ENCODE measurements around the gene SEPHS2.

SEPHS2 gene

DNA sequence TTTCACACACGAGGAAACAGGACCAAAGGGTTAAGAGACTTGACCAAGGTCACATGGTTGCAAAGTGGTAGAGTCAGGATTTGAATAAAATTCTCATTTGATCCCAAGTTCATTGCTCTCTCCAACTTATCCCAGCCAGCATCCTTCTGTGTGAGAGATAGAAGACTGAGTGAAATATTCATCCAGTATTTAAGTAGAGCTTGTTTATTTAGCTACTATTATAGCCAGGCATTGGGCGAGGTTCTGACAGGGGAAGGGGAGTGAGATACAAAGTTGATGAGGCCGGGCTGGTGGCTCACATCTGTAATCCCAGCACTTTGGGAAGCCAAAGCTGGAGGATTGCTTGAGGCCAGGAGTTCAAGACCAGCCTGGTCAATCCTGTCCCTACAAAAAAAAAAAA is 31.3 kb upstream of the SEPHS2 start:
- H3K27ac ChIP-seq = no peak overlapping the region
- TF ChIP-seq, protein P1, sequence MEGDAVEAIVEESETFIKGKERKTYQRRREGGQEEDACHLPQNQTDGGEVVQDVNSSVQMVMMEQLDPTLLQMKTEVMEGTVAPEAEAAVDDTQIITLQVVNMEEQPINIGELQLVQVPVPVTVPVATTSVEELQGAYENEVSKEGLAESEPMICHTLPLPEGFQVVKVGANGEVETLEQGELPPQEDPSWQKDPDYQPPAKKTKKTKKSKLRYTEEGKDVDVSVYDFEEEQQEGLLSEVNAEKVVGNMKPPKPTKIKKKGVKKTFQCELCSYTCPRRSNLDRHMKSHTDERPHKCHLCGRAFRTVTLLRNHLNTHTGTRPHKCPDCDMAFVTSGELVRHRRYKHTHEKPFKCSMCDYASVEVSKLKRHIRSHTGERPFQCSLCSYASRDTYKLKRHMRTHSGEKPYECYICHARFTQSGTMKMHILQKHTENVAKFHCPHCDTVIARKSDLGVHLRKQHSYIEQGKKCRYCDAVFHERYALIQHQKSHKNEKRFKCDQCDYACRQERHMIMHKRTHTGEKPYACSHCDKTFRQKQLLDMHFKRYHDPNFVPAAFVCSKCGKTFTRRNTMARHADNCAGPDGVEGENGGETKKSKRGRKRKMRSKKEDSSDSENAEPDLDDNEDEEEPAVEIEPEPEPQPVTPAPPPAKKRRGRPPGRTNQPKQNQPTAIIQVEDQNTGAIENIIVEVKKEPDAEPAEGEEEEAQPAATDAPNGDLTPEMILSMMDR (IDR thresholded peaks at IDR 0.05) = no peak
- no peak for TF ChIP-seq ZFX (IDR thresholded peaks at IDR 0.05; ENCODE audit: borderline replicate concordance)

DNA sequence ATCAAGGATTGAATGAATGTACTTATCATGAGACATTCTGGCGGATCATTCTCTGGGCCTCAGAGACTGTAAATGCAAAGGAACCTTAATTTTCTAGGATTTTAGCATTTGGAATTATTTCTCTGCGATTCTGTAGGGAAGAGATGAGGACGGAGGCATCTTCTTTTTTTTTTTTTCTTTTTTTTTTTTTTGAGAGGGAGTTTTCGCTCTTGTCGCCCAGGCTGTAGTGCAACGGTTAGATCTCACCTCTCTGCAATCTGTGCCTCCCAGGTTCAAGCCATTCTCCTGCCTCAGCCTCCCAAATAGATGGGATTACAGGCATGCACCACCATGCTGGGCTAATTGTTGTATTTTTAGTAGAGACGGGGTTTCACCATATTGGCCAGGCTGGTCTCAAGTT is 29.0 kb upstream of the SEPHS2 start:
- no peak overlapping the region for H3K27ac ChIP-seq
- TF ChIP-seq, protein P1 (IDR thresholded peaks at IDR 0.05) = no peak
- no peak for TF ChIP-seq ZFX (IDR thresholded peaks at IDR 0.05; ENCODE audit: borderline replicate concordance)

DNA sequence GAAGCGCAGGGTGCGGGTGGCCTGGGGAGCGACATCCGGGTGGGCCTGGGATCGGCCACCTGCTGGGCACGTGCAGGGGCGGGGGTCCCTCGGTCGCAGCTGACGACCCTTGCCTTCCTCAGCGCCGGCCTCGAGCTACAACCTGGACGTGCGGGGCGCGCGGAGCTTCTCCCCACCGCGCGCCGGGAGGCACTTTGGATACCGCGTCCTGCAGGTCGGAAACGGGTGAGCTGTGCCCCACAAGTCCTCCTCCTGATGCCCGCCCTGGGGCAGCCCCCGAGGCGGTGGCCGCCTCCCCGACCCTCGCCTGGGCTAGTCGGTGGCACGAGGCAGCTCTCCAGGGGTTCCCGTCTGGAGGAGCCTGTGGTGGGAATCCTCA is 28.4 kb upstream of the SEPHS2 start:
- TF ChIP-seq, protein P1 (IDR thresholded peaks at IDR 0.05) = no peak
- TF ChIP-seq ZFX (IDR thresholded peaks at IDR 0.05; ENCODE audit: borderline replicate concordance) = no peak
- no peak overlapping the region for H3K27ac ChIP-seq

DNA sequence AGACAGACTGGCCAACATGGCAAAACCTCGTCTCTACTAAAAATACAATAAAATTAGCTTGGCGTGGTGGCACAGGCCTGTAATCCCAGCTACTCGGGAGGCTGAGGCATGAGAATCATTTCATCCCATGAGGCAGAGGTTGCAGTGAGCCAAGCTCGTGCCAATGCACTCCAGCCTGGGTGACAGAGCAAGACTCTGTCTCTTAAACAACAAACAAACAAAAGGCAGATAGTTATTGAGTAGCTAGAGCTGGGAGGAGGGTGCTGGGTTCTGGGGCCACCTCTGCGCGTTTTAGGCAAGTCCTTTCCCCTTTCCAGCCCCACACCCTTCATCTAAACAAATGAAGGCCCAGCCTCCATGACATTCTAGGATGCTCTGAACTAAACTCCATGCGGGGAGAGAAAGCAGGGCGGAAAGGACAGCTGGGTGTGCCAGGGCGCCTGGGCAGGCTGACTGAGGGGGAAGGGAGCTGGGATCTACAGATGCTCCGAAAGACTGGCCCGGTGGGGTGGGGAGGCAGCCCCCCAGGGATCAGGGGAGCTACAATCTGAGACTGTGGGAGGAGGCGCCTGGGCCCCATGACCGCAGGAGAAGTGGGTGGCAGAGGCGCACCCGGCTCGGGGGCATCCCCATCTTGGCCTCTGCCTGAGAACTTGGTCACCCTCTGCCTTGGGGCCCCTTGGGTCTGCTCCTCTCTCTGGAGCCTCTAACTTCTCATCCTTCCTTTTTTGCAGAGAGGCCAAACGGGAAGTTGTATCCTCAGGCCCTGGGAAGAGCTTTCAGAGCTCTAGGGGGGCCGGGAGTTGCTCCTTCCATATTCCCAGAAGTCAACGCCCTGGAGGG is 27.8 kb upstream of the SEPHS2 start:
- no peak overlapping the region for H3K27ac ChIP-seq
- no peak for TF ChIP-seq ZFX (IDR thresholded peaks at IDR 0.05; ENCODE audit: borderline replicate concordance)
- TF ChIP-seq, protein P1 (IDR thresholded peaks at IDR 0.05) = no peak

DNA sequence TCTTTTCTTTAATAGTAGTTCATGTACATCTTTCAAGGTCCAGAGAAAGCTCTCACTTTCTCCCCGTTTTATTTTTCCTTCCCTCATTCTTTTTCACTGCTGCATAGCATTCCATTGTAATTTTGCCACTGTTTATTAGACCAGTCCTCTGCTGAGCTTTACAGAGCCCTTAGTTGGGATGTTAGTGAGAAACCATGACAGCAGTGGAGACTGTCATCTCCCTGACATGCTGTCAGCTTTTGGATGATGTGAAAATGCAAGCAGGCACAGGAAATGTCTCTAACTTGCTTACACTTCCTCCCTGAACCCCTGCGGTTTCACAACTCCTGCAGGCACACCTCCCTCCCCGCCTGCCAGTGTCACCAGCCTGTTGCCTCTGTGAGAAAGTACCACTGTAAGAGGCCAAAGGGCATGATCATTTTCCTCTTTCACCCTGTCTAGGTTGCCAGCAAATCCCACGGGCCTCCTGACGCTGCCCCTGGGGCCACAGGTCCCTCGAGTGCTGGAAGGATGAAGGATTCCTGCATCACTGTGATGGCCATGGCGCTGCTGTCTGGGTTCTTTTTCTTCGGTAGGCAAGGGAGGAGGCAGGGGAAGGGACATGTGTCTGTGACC is 26.8 kb upstream of the SEPHS2 start, which contains the start of gene ITGAL:
ITGAL (plus strand) TSS at position 415 of the 615 bp plus-strand sequence; CDS start at position 511, 96 bp downstream.
- no peak within 1 kb of the TSS for H3K27ac ChIP-seq
- TF ChIP-seq ZFX (IDR thresholded peaks at IDR 0.05; ENCODE audit: borderline replicate concordance) = no peak
- TF ChIP-seq, protein P1 (IDR thresholded peaks at IDR 0.05) = no peak

DNA sequence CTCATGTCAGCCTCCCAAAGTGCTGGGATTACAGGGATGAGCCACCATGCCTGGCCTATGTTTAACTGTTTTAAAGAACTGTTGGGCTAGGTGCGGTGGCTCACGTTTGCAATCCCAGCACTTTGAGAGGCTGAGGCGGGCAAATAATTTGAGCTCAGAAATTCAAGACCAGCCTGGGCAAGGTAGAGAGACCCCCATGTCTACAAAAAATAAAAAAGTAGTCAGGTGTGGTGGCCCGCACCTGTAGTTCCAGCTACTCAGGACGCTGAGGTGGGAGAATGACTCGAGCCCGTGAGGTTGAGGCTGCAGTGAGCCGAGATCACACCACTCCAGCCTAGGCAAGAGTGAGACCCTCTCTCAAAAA is 24.9 kb upstream of the SEPHS2 start:
- TF ChIP-seq, protein P1 (IDR thresholded peaks at IDR 0.05) = no peak
- no peak for TF ChIP-seq ZFX (IDR thresholded peaks at IDR 0.05; ENCODE audit: borderline replicate concordance)
- H3K27ac ChIP-seq = no peak overlapping the region

DNA sequence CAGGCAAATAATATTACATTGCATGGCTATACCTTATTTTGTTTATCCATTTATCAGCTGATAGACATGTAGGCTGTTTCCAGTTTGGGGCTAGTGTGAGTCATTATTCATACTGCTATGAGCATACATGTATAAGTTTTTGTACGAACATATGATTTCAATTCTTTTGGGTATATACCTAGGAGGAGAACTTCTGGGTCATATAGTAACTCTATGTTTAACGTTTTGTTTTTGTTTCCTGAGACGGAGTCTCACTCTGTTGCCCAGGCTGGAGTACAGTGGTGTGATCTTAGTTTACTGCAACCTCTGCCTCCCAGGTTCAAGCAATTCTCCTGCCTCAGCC is 24.5 kb upstream of the SEPHS2 start:
- TF ChIP-seq, protein P1 (IDR thresholded peaks at IDR 0.05) = no peak
- TF ChIP-seq ZFX (IDR thresholded peaks at IDR 0.05; ENCODE audit: borderline replicate concordance) = no peak
- no peak overlapping the region for H3K27ac ChIP-seq
